ENCODE measurements around the gene NAIF1. TPM values are rescaled to one million over a fixed set of nuclear protein-coding genes. Genes with fewer than 3 reads are reported as not detected.

NAIF1 gene
- total RNA-seq, 4 donors from 2014 or later, result 3.8 to 27.4 (median 10.6) TPM

GRCh38 chr9:128093011-128093410, 25.9 kb upstream of the NAIF1 start:
- Histone ChIP-seq H3K9me3 (no peaks in the 10 kb centered on the region), H3K4me3 (no peak overlapping the region), H3K27ac (peak overlapping the region; percentile 91 to 95), H3K36me3 (no peaks in the 10 kb centered on the region), H3K4me1 (peaks cover 44% of the 10 kb centered on the region in 2 donors), H3K27me3 (no peaks in the 10 kb centered on the region)
- no peak for DNase-seq
- TF ChIP-seq POLR2A (IDR thresholded peaks at IDR 0.05) (no peak), CTCF (IDR thresholded peaks at IDR 0.05) (no peak)
- intact Hi-C loops (cut with DNase I; ENCODE audit: low total_unique reads), result no loop called here

- DNase-seq, result no peak
- intact Hi-C loops (cut with DNase I; ENCODE audit: low total_unique reads), result no loop called here
- H3K4me3 ChIP-seq, result no peak overlapping the region
- no peaks in the 10 kb centered on the region for H3K27me3 ChIP-seq
- TF ChIP-seq POLR2A (IDR thresholded peaks at IDR 0.05) (no peak), CTCF (IDR thresholded peaks at IDR 0.05) (no peak)
- H3K4me1 ChIP-seq, result peaks cover 39 to 44% of the 10 kb centered on the region in 2 donors
- no peaks in the 10 kb centered on the region for H3K9me3 ChIP-seq
- no peaks in the 10 kb centered on the region for H3K36me3 ChIP-seq
- peak overlapping the region; percentile 91 to 95 for H3K27ac ChIP-seq
Observed at GRCh38 chr9:128092199-128092977, 25.3 kb upstream of the NAIF1 start.

- Histone ChIP-seq H3K36me3 (no peaks in the 10 kb centered on the region), H3K27ac (peak overlapping the region; percentile 91 to 95), H3K4me3 (peak overlapping the region; percentile 4 to 27), H3K9me3 (no peaks in the 10 kb centered on the region), H3K27me3 (no peaks in the 10 kb centered on the region), H3K4me1 (peaks cover 32 to 44% of the 10 kb centered on the region in 2 donors)
- intact Hi-C loops (cut with DNase I; ENCODE audit: low total_unique reads), result no loop called here
- no peak for DNase-seq
- TF ChIP-seq POLR2A (IDR thresholded peaks at IDR 0.05), result no peak
- no peak for TF ChIP-seq CTCF (IDR thresholded peaks at IDR 0.05)
Observed at GRCh38 chr9:128091571-128091970, 24.5 kb upstream of the NAIF1 start.

GRCh38 chr9:128091144-128091543, 24.0 kb upstream of the NAIF1 start:
- intact Hi-C loops (cut with DNase I; ENCODE audit: low total_unique reads), result no loop called here
- peak; percentile 75 to 87 for DNase-seq
- Histone ChIP-seq H3K4me1 (peaks cover 32 to 44% of the 10 kb centered on the region in 2 donors), H3K4me3 (peak overlapping the region; percentile 4 to 27), H3K27me3 (no peaks in the 10 kb centered on the region), H3K27ac (peak overlapping the region; percentile 91 to 95), H3K9me3 (no peaks in the 10 kb centered on the region), H3K36me3 (no peaks in the 10 kb centered on the region)
- no peak for TF ChIP-seq CTCF (IDR thresholded peaks at IDR 0.05)
- TF ChIP-seq POLR2A (IDR thresholded peaks at IDR 0.05), result no peak

- no peak for DNase-seq
- Histone ChIP-seq H3K4me1 (peaks cover 21 to 30% of the 10 kb centered on the region in 2 donors), H3K27ac (peak overlapping the region in 1 of 2 donors; percentile 47), H3K4me3 (no peak overlapping the region), H3K9me3 (no peaks in the 10 kb centered on the region), H3K27me3 (no peaks in the 10 kb centered on the region), H3K36me3 (no peaks in the 10 kb centered on the region)
- intact Hi-C loops (cut with DNase I; ENCODE audit: low total_unique reads), result no loop called here
- TF ChIP-seq CTCF (IDR thresholded peaks at IDR 0.05) (no peak), POLR2A (IDR thresholded peaks at IDR 0.05) (no peak)
Observed at GRCh38 chr9:128089299-128089698, 22.2 kb upstream of the NAIF1 start.
